Psoas muscle (tissue), 8 donors: Measurements from ENCODE around the gene FADD. TPM values are rescaled to one million over a fixed set of nuclear protein-coding genes. Genes with fewer than 3 reads are reported as not detected.
"Not testable (repeated sequence)": the region's sequence is repeated elsewhere in the genome, so short reads cannot be mapped to it uniquely, and the experiment has no call there.

Experiments
- ATAC-seq, 4 donors: fragments of 200-7000 bp; cut with Tn5 transposase; one replicate each; pipeline ENCODE4 v1.9.1; 2020; ENCODE audit warnings: moderate library complexity in 3 of 4, mild to moderate bottlenecking in 2 of 4
- DNase-seq, 2 donors: peaks; one replicate each; pipeline ENCODE4 v3.0.0-alpha.2; 2020
- H3K27ac ChIP-seq: fragments of 200-600 bp; one replicate; pipeline ENCODE4 v1.8.0; 2022
- H3K27me3 ChIP-seq, 3 donors: fragments of 200-600 bp in 1 of 3; one replicate each; pipeline versions ENCODE4 v1.6.1 to v1.8.0; 2013 to 2022; ENCODE audit warnings: low read length in 2 of 3, mild to moderate bottlenecking in 2 of 3, moderate library complexity in 1 of 3; ENCODE audit not compliant: insufficient read depth in 3 of 3
- H3K36me3 ChIP-seq, 2 donors: fragments of 200-600 bp in 1 of 2; one replicate each; pipeline versions ENCODE4 v1.6.1 to v1.8.0; 2013 to 2022; ENCODE audit warnings: low read depth in 1 of 2, mild to moderate bottlenecking in 1 of 2, moderate library complexity in 1 of 2; ENCODE audit not compliant: insufficient read depth in 1 of 2
- H3K4me1 ChIP-seq: fragments of 200-600 bp; one replicate; pipeline ENCODE4 v1.8.0; 2022
- H3K4me3 ChIP-seq: fragments of 200-600 bp; one replicate; pipeline ENCODE4 v1.8.0; 2022; ENCODE audit warnings: mild to moderate bottlenecking
- H3K9me3 ChIP-seq: fragments of 200-600 bp; one replicate; pipeline ENCODE4 v1.8.0; 2022
- CTCF ChIP-seq: fragments of 200-600 bp; IDR thresholded peaks from one replicate; pipeline ENCODE4 v1.8.0; 2022; ENCODE audit warnings: antibody characterized with exemption
- WGBS, 3 donors: extraction: QIAGEN DNeasy Blood & Tissue Kit; methylation state at CpG; one replicate each; pipeline versions ENCODE4 v1.1.6 to v1.1.7; 2013; 5-methylcytosine and 5-hydroxymethylcytosine counted together
- intact Hi-C, 2 donors: fragments of 100-400 bp; cut with DNase I; formaldehyde crosslinking; loops; one replicate each; pipeline versions ENCODE4 v1.11.0 to v1.14.2; 2022
- polyA plus RNA-seq, 3 donors: library from polyadenylated mRNA; stranded (reverse); fragments of 200-250 nt; gene quantifications; one replicate each; pipeline ENCODE4 v1.2.3, GENCODE V29; 2013
- total RNA-seq, 4 donors: library from RNA; stranded (reverse); fragmentation: NEBNext Ultra II Directional in 2 of 4; extraction: Animal tissue kit (Norgen Biotek cat#: 25700) in 2 of 4; gene quantifications; one replicate each; pipeline versions ENCODE4 v1.2.1 to v1.2.4, GENCODE V29; 2021 to 2023
- donor health status: healthy with polysubstance abuse.
- donor health status: DM: no; HTN: no; CAD: no; lungs with moderate emphysema.
- donor health status: Bipolar disorder and iron deficiency.
- donor health status: healthy.
- donor health status: DM: yes; HTN: yes; CAD: no.
- donor health status: DM: no; HTN: no; CAD: no.
- donor health status: DM: no; HTN: no; CAD: no.
- donor health status: DM: yes; HTN: yes; CAD: no.

Gene FADD
- total and polyA plus RNA-seq, 7 donors, result 7.9 to 49.2 (median 10.7) TPM

- no peak for DNase-seq
- no peak for TF ChIP-seq CTCF
- intact Hi-C loops, result loop anchor here in 1 of 2 donors (1.0 kb wide), 1 partner anchor 274 kb away; no protein-coding TSS in a partner anchor
Observed at GRCh38 chr11:70192666-70193410, 10.3 kb upstream of the FADD start.

GRCh38 chr11:70193411-70194292, 9.4 kb upstream of the FADD start:
- no peak overlapping the region for H3K4me3 ChIP-seq
- no peaks in the 10 kb centered on the region for H3K4me1 ChIP-seq
- 81 to 83% (median 83%) methylated on average over 7 of the region's 7 CpGs for WGBS, 3 donors
- ATAC-seq, result no peak
- no peaks in the 10 kb centered on the region for H3K36me3 ChIP-seq
- peaks cover 0 to 2% (median 0%) of the 10 kb centered on the region in 3 donors for H3K27me3 ChIP-seq
- intact Hi-C loops, result loop anchor here in 1 of 2 donors (2.0 kb wide), 1 partner anchor 509 kb away; no protein-coding TSS in a partner anchor
- no peaks in the 10 kb centered on the region for H3K9me3 ChIP-seq
- H3K27ac ChIP-seq, result no peak overlapping the region
- no peak for DNase-seq
- no peak for TF ChIP-seq CTCF

More at GRCh38 chr11:70192666-70193410, 10.3 kb upstream of the FADD start:
- WGBS, 3 donors, result 44 to 63% (median 50%) methylated on average over 15 of the region's 15 CpGs
- H3K27ac ChIP-seq, result no peak overlapping the region
- H3K27me3 ChIP-seq, result peaks cover 0 to 3% (median 2%) of the 10 kb centered on the region in 3 donors
- ATAC-seq, result no peak
- no peaks in the 10 kb centered on the region for H3K36me3 ChIP-seq
- no peaks in the 10 kb centered on the region for H3K9me3 ChIP-seq
- no peaks in the 10 kb centered on the region for H3K4me1 ChIP-seq
- H3K4me3 ChIP-seq, result no peak overlapping the region

- 66 to 87% (median 77%) methylated on average over 3 of the region's 3 CpGs for whole genome bisulfite sequencing, 3 donors
- ATAC-seq (no peak), DNase-seq (no peak)
- intact Hi-C loops, result loop anchor here in 1 of 2 donors (2.0 kb wide), 1 partner anchor 510 kb away; no protein-coding TSS in a partner anchor
- TF ChIP-seq CTCF, result no peak
- Histone ChIP-seq H3K27me3 (peaks cover 0 to 2% (median 0%) of the 10 kb centered on the region in 3 donors), H3K9me3 (no peaks in the 10 kb centered on the region), H3K27ac (no peak overlapping the region), H3K36me3 (no peaks in the 10 kb centered on the region), H3K4me3 (no peak overlapping the region), H3K4me1 (no peaks in the 10 kb centered on the region)
Observed at GRCh38 chr11:70194792-70195791, 8.0 kb upstream of the FADD start.

GRCh38 chr11:70200212-70200844, 2.8 kb upstream of the FADD start:
- peaks cover 12% of the 10 kb centered on the region for H3K4me1 ChIP-seq
- WGBS, 3 donors, result 55 to 77% (median 76%) methylated on average over 10 of the region's 10 CpGs
- H3K27me3 ChIP-seq, result peaks cover 0 to 4% (median 0%) of the 10 kb centered on the region in 3 donors
- H3K27ac ChIP-seq, result no peak overlapping the region
- H3K4me3 ChIP-seq, result no peak overlapping the region
- intact Hi-C loops, result no loop called here
- no peaks in the 10 kb centered on the region for H3K36me3 ChIP-seq
- ATAC-seq, result no peak
- H3K9me3 ChIP-seq, result no peaks in the 10 kb centered on the region
- no peak for TF ChIP-seq CTCF
- no peak for DNase-seq

- ATAC-seq, H3K27ac ChIP-seq, intact Hi-C loops, H3K9me3 ChIP-seq, DNase-seq, H3K4me3 ChIP-seq, H3K27me3 ChIP-seq, H3K36me3 ChIP-seq: not testable (repeated sequence)
- 86 to 90% (median 86%) methylated on average over 3 of the region's 3 CpGs for WGBS, 3 donors
- peaks cover 12% of the 10 kb centered on the region for H3K4me1 ChIP-seq
Observed at GRCh38 chr11:70201047-70201446, 2.0 kb upstream of the FADD start.
